Ramos (cell line): ENCODE measurements around the gene ADAMTS13.
"Not testable (repeated sequence)": the region's sequence is repeated elsewhere in the genome, so short reads cannot be mapped to it uniquely, and the experiment has no call there.

ENCODE experiments used
- in situ Hi-C: fragments of 300-500 bp; cut with MboI; formaldehyde crosslinking; loops from one replicate; pipeline ENCODE4 v1.14.3; 2022; ENCODE audit warnings: low sequenced_read_pairs; ENCODE audit not compliant: unreplicated experiment

Gene ADAMTS13

GRCh38 chr9:133448487-133448972 lies 26.4 kb downstream of the ADAMTS13 start:
- in situ Hi-C loops, result no loop called here

- in situ Hi-C loops, result no loop called here
These were observed 27.6 kb downstream of the ADAMTS13 start for GRCh38 chr9:133449760-133450159.

- in situ Hi-C loops, result not testable (repeated sequence)
These were observed 29.7 kb downstream of the ADAMTS13 start for GRCh38 chr9:133451865-133452264.

GRCh38 chr9:133452562-133452961 lies 30.4 kb downstream of the ADAMTS13 start:
- in situ Hi-C loops, result no loop called here

GRCh38 chr9:133453651-133454050 lies 31.5 kb downstream of the ADAMTS13 start:
- in situ Hi-C loops, result no loop called here

- in situ Hi-C loops, result no loop called here
These were observed 32.2 kb downstream of the ADAMTS13 start for GRCh38 chr9:133454325-133454724.

GRCh38 chr9:133454943-133455673 lies 32.9 kb downstream of the ADAMTS13 start:
- in situ Hi-C loops, result no loop called here

GRCh38 chr9:133455936-133456335 lies 33.8 kb downstream of the ADAMTS13 start:
- in situ Hi-C loops, result no loop called here

- in situ Hi-C loops, result no loop called here
These were observed 34.2 kb downstream of the ADAMTS13 start for GRCh38 chr9:133456409-133456808.

- in situ Hi-C loops, result no loop called here
These were observed 35.1 kb downstream of the ADAMTS13 start for GRCh38 chr9:133457233-133457632.

GRCh38 chr9:133457748-133458147 lies 35.6 kb downstream of the ADAMTS13 start:
- in situ Hi-C loops, result no loop called here

- in situ Hi-C loops, result no loop called here
These were observed 36.6 kb downstream of the ADAMTS13 start for GRCh38 chr9:133458643-133459312.

- in situ Hi-C loops, result no loop called here
These were observed 37.6 kb downstream of the ADAMTS13 start, which contains the start of gene CACFD1 for GRCh38 chr9:133459476-133460404. Gene CACFD1, plus strand, starts transcription at chr9:133459978. Its CDS starts 89 bp downstream, at chr9:133460067.

GRCh38 chr9:133460405-133461175 lies 38.4 kb downstream of the ADAMTS13 start:
- in situ Hi-C loops, result no loop called here

GRCh38 chr9:133461975-133462374 lies 39.8 kb downstream of the ADAMTS13 start:
- in situ Hi-C loops, result no loop called here

- in situ Hi-C loops, result no loop called here
These were observed 41.2 kb downstream of the ADAMTS13 start for GRCh38 chr9:133463234-133463863.

- in situ Hi-C loops, result no loop called here
These were observed 41.9 kb downstream of the ADAMTS13 start for GRCh38 chr9:133463864-133464615.

GRCh38 chr9:133464638-133465037 lies 42.5 kb downstream of the ADAMTS13 start:
- in situ Hi-C loops, result no loop called here

- in situ Hi-C loops, result no loop called here
These were observed 43.8 kb downstream of the ADAMTS13 start for GRCh38 chr9:133465984-133466383.
